A673 (cell line): ENCODE data around the gene WDR31. TPM values are rescaled to one million over a fixed set of nuclear protein-coding genes. Genes with fewer than 3 reads are reported as not detected.

Experiments used
- BruUV-seq: library from RNA; stranded (reverse); fragments of 400-500 nt; replicated peaks from 2 replicates; lab custom pipeline; 2021; lab: Mats Ljungman, UMichigan
- CTCF ChIA-PET: fragments of 300-600 bp; sonication (Branson Sonifier 250); formaldehyde crosslinking; loops from one replicate; lab custom pipeline; 2022; ENCODE audit warnings: antibody characterized with exemption; lab: Charles Lee
- POLR2A ChIA-PET: fragments of 300-600 bp; sonication (Branson Sonifier 250); formaldehyde crosslinking; loops from one replicate; lab custom pipeline; 2022; ENCODE audit warnings: antibody characterized with exemption; ENCODE audit not compliant: low non-redundant PET; lab: Charles Lee
- DNase-seq: peaks from one replicate; pipeline ENCODE4 v3.0.0-alpha.2; 2015; ENCODE audit warnings: low spot score
- H3K27ac ChIP-seq: fragments of 200-600 bp; sonication (generic); 2 replicates; pipeline ENCODE4 v1.5.1; 2016; ENCODE audit warnings: mixed run types, low read depth, mild to moderate bottlenecking, mixed read lengths, antibody characterized with exemption, low read length; ENCODE audit not compliant: poor library complexity, severe bottlenecking
- H3K27me3 ChIP-seq: fragments of 200-600 bp; sonication (generic); replicated peaks from 2 replicates; pipeline ENCODE4 v1.6.1; 2017; ENCODE audit warnings: mixed run types, low read depth, mild to moderate bottlenecking, mixed read lengths, antibody characterized with exemption, low read length; ENCODE audit not compliant: insufficient read depth, poor library complexity
- H3K36me3 ChIP-seq: fragments of 200-600 bp; sonication (generic); 2 replicates; pipeline ENCODE4 v1.6.1; 2016; ENCODE audit warnings: mixed run types, mild to moderate bottlenecking, mixed read lengths, antibody characterized with exemption, low read length; ENCODE audit not compliant: insufficient read depth, poor library complexity, severe bottlenecking
- H3K4me1 ChIP-seq: fragments of 200-600 bp; sonication (generic); 2 replicates; pipeline ENCODE4 v1.6.1; 2017; ENCODE audit warnings: mixed run types, mild to moderate bottlenecking, mixed read lengths, antibody characterized with exemption, low read length; ENCODE audit not compliant: insufficient read depth, poor library complexity, severe bottlenecking
- H3K4me3 ChIP-seq: fragments of 200-600 bp; sonication (generic); 2 replicates; pipeline ENCODE4 v1.5.1; 2016; ENCODE audit warnings: low read depth, mixed run types, mild to moderate bottlenecking, mixed read lengths, low read length; ENCODE audit not compliant: poor library complexity, severe bottlenecking
- H3K9me3 ChIP-seq: fragments of 200-600 bp; sonication (generic); 2 replicates; pipeline ENCODE4 v1.6.1; 2016; ENCODE audit warnings: mixed run types, low read depth, mild to moderate bottlenecking, mixed read lengths, antibody characterized with exemption, low read length; ENCODE audit not compliant: poor library complexity, severe bottlenecking
- EZH2 ChIP-seq: fragments of 200-600 bp; sonication (generic); IDR thresholded peaks from 2 replicates; pipeline ENCODE4 v1.6.1; 2017; ENCODE audit warnings: borderline replicate concordance, low read depth, mild to moderate bottlenecking, mixed read lengths, antibody characterized with exemption, low read length; ENCODE audit not compliant: poor library complexity, severe bottlenecking
- intact Hi-C: fragments of 100-400 bp; cut with micrococcal nuclease; formaldehyde crosslinking; loops from one replicate; pipeline ENCODE4 v1.10.0; 2022; ENCODE audit not compliant: unreplicated experiment
- total RNA-seq: library from RNA; stranded (reverse); gene quantifications from 2 replicates; pipeline ENCODE4 v1.2.3, GENCODE V29; 2021
- TF ChIP-seq, protein P1 (sequence below): fragments of 300-800, 200-600 bp; sonication (generic); conservative IDR thresholded peaks from 2 replicates; pipeline ENCODE4 v1.5.1; 2017; ENCODE audit warnings: low read depth, mild to moderate bottlenecking, antibody characterized with exemption, low read length, moderate library complexity, mixed read lengths

The WDR31 gene
- total RNA-seq, 1 experiment from 2014 or later = 1.3 TPM

GRCh38 chr9:113269871-113270270 is 70.2 kb downstream of the WDR31 start:
- intact Hi-C loops = loop anchor here (10.0 kb wide), 3 partner anchors 135 to 385 kb away; partner anchors contain the start of gene ALAD
- ChIA-PET POLR2A (interaction anchor here (0.6 kb wide), 1 partner anchor 688 kb away, joined by 12 read pairs; no protein-coding TSS in a partner anchor), CTCF (no interaction called here)
- Histone ChIP-seq H3K27ac (no peak overlapping the region), H3K9me3 (no peaks in the 10 kb centered on the region), H3K27me3 (no peaks in the 10 kb centered on the region), H3K4me3 (no peak overlapping the region), H3K36me3 (peaks cover 46% of the 10 kb centered on the region), H3K4me1 (peaks cover 6% of the 10 kb centered on the region)
- no peak for DNase-seq
- no peak for TF ChIP-seq EZH2
- TF ChIP-seq, protein P1, sequence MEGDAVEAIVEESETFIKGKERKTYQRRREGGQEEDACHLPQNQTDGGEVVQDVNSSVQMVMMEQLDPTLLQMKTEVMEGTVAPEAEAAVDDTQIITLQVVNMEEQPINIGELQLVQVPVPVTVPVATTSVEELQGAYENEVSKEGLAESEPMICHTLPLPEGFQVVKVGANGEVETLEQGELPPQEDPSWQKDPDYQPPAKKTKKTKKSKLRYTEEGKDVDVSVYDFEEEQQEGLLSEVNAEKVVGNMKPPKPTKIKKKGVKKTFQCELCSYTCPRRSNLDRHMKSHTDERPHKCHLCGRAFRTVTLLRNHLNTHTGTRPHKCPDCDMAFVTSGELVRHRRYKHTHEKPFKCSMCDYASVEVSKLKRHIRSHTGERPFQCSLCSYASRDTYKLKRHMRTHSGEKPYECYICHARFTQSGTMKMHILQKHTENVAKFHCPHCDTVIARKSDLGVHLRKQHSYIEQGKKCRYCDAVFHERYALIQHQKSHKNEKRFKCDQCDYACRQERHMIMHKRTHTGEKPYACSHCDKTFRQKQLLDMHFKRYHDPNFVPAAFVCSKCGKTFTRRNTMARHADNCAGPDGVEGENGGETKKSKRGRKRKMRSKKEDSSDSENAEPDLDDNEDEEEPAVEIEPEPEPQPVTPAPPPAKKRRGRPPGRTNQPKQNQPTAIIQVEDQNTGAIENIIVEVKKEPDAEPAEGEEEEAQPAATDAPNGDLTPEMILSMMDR = no peak
- BruUV-seq = no TSS peak

DNA sequence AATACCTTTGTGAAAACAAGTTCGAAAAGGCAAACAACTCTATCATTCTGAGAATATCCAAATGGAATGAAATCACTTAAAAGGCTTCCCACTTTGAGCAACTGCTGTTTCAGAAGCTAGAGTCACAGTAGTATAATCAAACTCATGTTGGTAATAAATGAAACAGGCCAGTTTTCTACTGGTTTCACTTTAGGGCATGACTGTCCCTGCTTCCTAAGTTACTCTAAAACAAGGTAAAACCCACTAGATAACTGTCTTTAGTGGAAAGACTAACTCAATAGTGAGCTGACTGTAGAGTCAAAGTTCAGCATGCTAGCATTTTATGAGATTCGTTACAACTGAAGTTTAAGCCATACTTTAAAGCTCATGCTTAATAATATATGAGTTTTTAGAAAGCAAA is 70.7 kb downstream of the WDR31 start:
- CTCF ChIA-PET = no interaction called here
- no peaks in the 10 kb centered on the region for H3K9me3 ChIP-seq
- POLR2A ChIA-PET = interaction anchor here (0.6 kb wide), 1 partner anchor 687 kb away, joined by 12 read pairs; no protein-coding TSS in a partner anchor
- intact Hi-C loops = no loop called here
- peaks cover 46% of the 10 kb centered on the region for H3K36me3 ChIP-seq
- no peak for DNase-seq
- H3K4me1 ChIP-seq = peaks cover 5% of the 10 kb centered on the region
- no TSS peak for BruUV-seq
- no peak overlapping the region for H3K27ac ChIP-seq
- no peaks in the 10 kb centered on the region for H3K27me3 ChIP-seq
- no peak overlapping the region for H3K4me3 ChIP-seq
- no peak for TF ChIP-seq EZH2

- no peak for DNase-seq
- H3K4me3 ChIP-seq = no peak overlapping the region
- peaks cover 43% of the 10 kb centered on the region for H3K36me3 ChIP-seq
- H3K27ac ChIP-seq = no peak overlapping the region
- TF ChIP-seq, protein P1 = no peak
- no peak for TF ChIP-seq EZH2
- intact Hi-C loops = no loop called here
- no TSS peak for BruUV-seq
- POLR2A ChIA-PET = no interaction called here
- no peaks in the 10 kb centered on the region for H3K4me1 ChIP-seq
- CTCF ChIA-PET = no interaction called here
- no peaks in the 10 kb centered on the region for H3K27me3 ChIP-seq
- H3K9me3 ChIP-seq = no peaks in the 10 kb centered on the region
Observed at GRCh38 chr9:113267911-113268566, 72.0 kb downstream of the WDR31 start.

- no peaks in the 10 kb centered on the region for H3K9me3 ChIP-seq
- no peaks in the 10 kb centered on the region for H3K27me3 ChIP-seq
- intact Hi-C loops = no loop called here
- H3K4me1 ChIP-seq = no peaks in the 10 kb centered on the region
- peak; percentile 4 for DNase-seq
- no peak overlapping the region for H3K4me3 ChIP-seq
- CTCF ChIA-PET = no interaction called here
- TF ChIP-seq, protein P1 = no peak
- TF ChIP-seq EZH2 = no peak
- peaks cover 27% of the 10 kb centered on the region for H3K36me3 ChIP-seq
- no TSS peak for BruUV-seq
- H3K27ac ChIP-seq = no peak overlapping the region
- POLR2A ChIA-PET = no interaction called here
Observed at GRCh38 chr9:113266174-113266573, 73.9 kb downstream of the WDR31 start.
